H1 (cell line): ENCODE data around the gene ACVR1. TPM values are rescaled to one million over a fixed set of nuclear protein-coding genes. Genes with fewer than 3 reads are reported as not detected.

Source experiments
- CTCF ChIA-PET: fragments of 300-600 bp; sonication (Branson Sonifier 250); formaldehyde crosslinking; loops from one replicate; lab custom pipeline; 2021; ENCODE audit not compliant: partially characterized antibody; lab: Charles Lee
- POLR2A ChIA-PET: fragments of 300-600 bp; sonication (Branson Sonifier 250); formaldehyde crosslinking; loops from one replicate; lab custom pipeline; 2021; ENCODE audit warnings: inconsistent platforms; ENCODE audit not compliant: partially characterized antibody; lab: Charles Lee
- DNase-seq, 2 experiments: peaks; one replicate each; pipeline versions ENCODE4 v3.0.0 to v3.0.0-alpha.2; 2010 to 2022; ENCODE audit warnings: low spot score in 2 of 2, low read depth in 1 of 2, mixed read lengths in 1 of 2
- FAIRE-seq: peaks from 2 replicates; lab custom pipeline; 2011; peaks lifted over from hg19 to GRCh38; lab: Jason Lieb, UNC
- H2AFZ ChIP-seq: 2 replicates; pipeline ENCODE4 v1.8.1; 2012; ENCODE audit warnings: low read length, inconsistent platforms
- H2AK5ac ChIP-seq: 2 replicates; pipeline ENCODE4 v1.6.1; 2013; ENCODE audit warnings: low read depth, low read length
- H2BK120ac ChIP-seq: replicated peaks from 2 replicates; pipeline ENCODE3; 2013; ENCODE audit warnings: low read depth, low read length, inconsistent platforms
- H2BK12ac ChIP-seq: 2 replicates; pipeline ENCODE4 v1.6.1; 2013; ENCODE audit warnings: low read depth, low read length
- H2BK15ac ChIP-seq: 2 replicates; pipeline ENCODE4 v1.6.1; 2013; ENCODE audit warnings: low read length
- H2BK20ac ChIP-seq: 2 replicates; pipeline ENCODE4 v1.6.1; 2013; ENCODE audit warnings: low read length
- H2BK5ac ChIP-seq: 2 replicates; pipeline ENCODE4 v1.6.1; 2013; ENCODE audit warnings: low read depth, low read length
- H3K14ac ChIP-seq: 2 replicates; pipeline ENCODE4 v1.6.1; 2013; ENCODE audit warnings: inconsistent platforms; ENCODE audit not compliant: insufficient read length
- H3K18ac ChIP-seq: 2 replicates; pipeline ENCODE4 v1.6.1; 2013; ENCODE audit warnings: low read length; ENCODE audit errors: extremely low read depth
- H3K23ac ChIP-seq: 2 replicates; pipeline ENCODE4 v1.6.1; 2013; ENCODE audit warnings: inconsistent platforms; ENCODE audit not compliant: insufficient read length
- H3K23me2 ChIP-seq: 2 replicates; pipeline ENCODE4 v1.6.1; 2013; ENCODE audit warnings: low read depth, low read length
- H3K27ac ChIP-seq: 2 replicates; pipeline ENCODE4 v1.6.1; 2011; ENCODE audit warnings: low read depth, low read length, inconsistent platforms
- H3K27me3 ChIP-seq, 4 experiments: replicated peaks in 1 of 4; 1 replicate in 1 of 4; 2 replicates in 3 of 4; pipeline versions ENCODE4 v1.6.1 to v1.8.1; 2011 to 2013; ENCODE audit warnings: low read length in 3 of 4, mild to moderate bottlenecking in 3 of 4, inconsistent platforms in 2 of 4, mixed read lengths in 2 of 4, moderate library complexity in 1 of 4; ENCODE audit not compliant: control insufficient read depth in 3 of 4, insufficient read depth in 3 of 4; ENCODE audit errors: extremely low read depth in 1 of 4
- H3K36me3 ChIP-seq, 4 experiments: 2 replicates each; pipeline versions ENCODE4 v1.6.1 to v1.8.1; 2011 to 2013; ENCODE audit warnings: mild to moderate bottlenecking in 4 of 4, low read length in 3 of 4, moderate library complexity in 2 of 4, control low read depth in 1 of 4, inconsistent platforms in 1 of 4; ENCODE audit not compliant: insufficient read depth in 4 of 4, control insufficient read depth in 2 of 4
- H3K4ac ChIP-seq: replicated peaks from 2 replicates; pipeline ENCODE3; 2013; ENCODE audit warnings: low read length, low read depth, mixed read lengths, inconsistent platforms; ENCODE audit not compliant: insufficient read length
- H3K4me1 ChIP-seq, 4 experiments: replicated peaks in 1 of 4; 1 replicate in 1 of 4; 2 replicates in 3 of 4; pipeline versions ENCODE4 v1.6.1 to v1.8.1; 2011 to 2013; ENCODE audit warnings: low read length in 3 of 4, inconsistent platforms in 2 of 4, mixed read lengths in 1 of 4; ENCODE audit not compliant: insufficient read depth in 4 of 4, control insufficient read depth in 3 of 4
- H3K4me2 ChIP-seq, 2 experiments: 2 replicates each; pipeline versions ENCODE4 v1.6.1 to v1.8.1; 2011 to 2013; ENCODE audit warnings: low read depth in 2 of 2, low read length in 2 of 2, control low read depth in 1 of 2, inconsistent platforms in 1 of 2, mild to moderate bottlenecking in 1 of 2; ENCODE audit not compliant: insufficient read depth in 1 of 2
- H3K4me3 ChIP-seq, 4 experiments: fragments of 200-600, 300-600 bp in 1 of 4; sonication (generic), shearing (Covaris generic), sonication (Bioruptor Twin) in 1 of 4; 2 replicates each; pipeline versions ENCODE4 v1.5.1 to v1.8.1; 2011 to 2016; ENCODE audit warnings: low read length in 4 of 4, low read depth in 3 of 4, control low read depth in 2 of 4, inconsistent platforms in 2 of 4, mild to moderate bottlenecking in 2 of 4, mixed read lengths in 1 of 4, moderate library complexity in 1 of 4; ENCODE audit not compliant: insufficient read depth in 2 of 4; ENCODE audit errors: extremely low read depth in 1 of 4
- H3K56ac ChIP-seq: replicated peaks from 2 replicates; pipeline ENCODE3; 2013; ENCODE audit warnings: low read depth, mild to moderate bottlenecking, mixed read lengths, low read length, inconsistent platforms; ENCODE audit not compliant: insufficient read length
- H3K79me1 ChIP-seq: 2 replicates; pipeline ENCODE4 v1.6.1; 2013; ENCODE audit warnings: low read depth, low read length, control low read depth
- H3K79me2 ChIP-seq, 2 experiments: 2 replicates each; pipeline versions ENCODE4 v1.6.1 to v1.8.1; 2012 to 2013; ENCODE audit warnings: low read length in 2 of 2, mild to moderate bottlenecking in 2 of 2, inconsistent platforms in 1 of 2; ENCODE audit not compliant: insufficient read depth in 2 of 2, control insufficient read depth in 1 of 2
- H3K9ac ChIP-seq, 4 experiments: replicated peaks in 1 of 4; 1 replicate in 1 of 4; 2 replicates in 3 of 4; pipeline versions ENCODE4 v1.6.1 to v1.8.1; 2011 to 2013; ENCODE audit warnings: low read depth in 3 of 4, low read length in 3 of 4, control low read depth in 2 of 4, mild to moderate bottlenecking in 2 of 4, moderate library complexity in 2 of 4, inconsistent platforms in 1 of 4; ENCODE audit errors: extremely low read depth in 1 of 4
- H3K9me3 ChIP-seq, 2 experiments: 2 replicates each; pipeline versions ENCODE4 v1.6.1 to v1.8.1; 2012 to 2013; ENCODE audit warnings: mild to moderate bottlenecking in 2 of 2, moderate library complexity in 2 of 2, control low read depth in 1 of 2, inconsistent platforms in 1 of 2, low read depth in 1 of 2, low read length in 1 of 2, mixed read lengths in 1 of 2; ENCODE audit not compliant: insufficient read depth in 2 of 2
- H4K20me1 ChIP-seq, 2 experiments: replicated peaks in 1 of 2; 2 replicates each; pipeline versions ENCODE3 to v1.8.1; 2011 to 2013; ENCODE audit warnings: inconsistent platforms in 2 of 2, low read length in 2 of 2, mild to moderate bottlenecking in 1 of 2; ENCODE audit not compliant: insufficient read depth in 2 of 2, control insufficient read depth in 1 of 2
- H4K5ac ChIP-seq: 2 replicates; pipeline ENCODE4 v1.6.1; 2013; ENCODE audit warnings: low read length, low read depth, mixed read lengths, inconsistent platforms; ENCODE audit not compliant: insufficient read length
- H4K8ac ChIP-seq: 2 replicates; pipeline ENCODE4 v1.8.0; 2013; ENCODE audit warnings: mild to moderate bottlenecking, moderate library complexity, low read length, inconsistent platforms; ENCODE audit not compliant: insufficient read depth; ENCODE audit errors: extremely low read depth
- H4K91ac ChIP-seq: replicated peaks from 2 replicates; pipeline ENCODE3; 2013; ENCODE audit warnings: low read length, mixed read lengths, inconsistent platforms; ENCODE audit not compliant: insufficient read length
- CEBPB ChIP-seq: IDR thresholded peaks from 2 replicates; pipeline ENCODE4 v1.6.1; 2012; ENCODE audit warnings: low read depth, low read length
- CHD2 ChIP-seq: IDR thresholded peaks from 2 replicates; pipeline ENCODE4 v1.6.1; 2012; ENCODE audit warnings: low read length, improper control_type of control experiment
- EZH2 ChIP-seq: fragments of 200-600 bp; sonication (generic); IDR thresholded peaks from 2 replicates; pipeline ENCODE4 v1.7.1; 2012; ENCODE audit warnings: low read depth, mild to moderate bottlenecking, moderate library complexity, low read length, inconsistent platforms; ENCODE audit not compliant: severe bottlenecking
- HDAC6 ChIP-seq: IDR thresholded peaks from one replicate; pipeline ENCODE4 v1.7.1; 2012; ENCODE audit warnings: low read depth, mild to moderate bottlenecking, inconsistent platforms, low read length, moderate library complexity
- KDM4A ChIP-seq: IDR thresholded peaks from one replicate; pipeline ENCODE4 v1.7.1; 2012; ENCODE audit warnings: low read depth, mild to moderate bottlenecking, moderate library complexity, low read length, inconsistent platforms; ENCODE audit not compliant: severe bottlenecking
- NRF1 ChIP-seq: IDR thresholded peaks from 2 replicates; pipeline ENCODE4 v1.6.1; 2011; ENCODE audit warnings: mild to moderate bottlenecking, low read depth, low read length, improper control_type of control experiment
- TCF12 ChIP-seq: IDR thresholded peaks from 2 replicates; pipeline ENCODE4 v1.6.1; 2011; ENCODE audit warnings: low read depth, mild to moderate bottlenecking, low read length
- WGBS, 2 experiments: shearing (Covaris generic) in 1 of 2; methylation state at CpG; one replicate each; pipeline versions ENCODE4 v1.1.6 to v1.1.7; 2013 to 2015; ENCODE audit warnings: low lambda C conversion rate in 2 of 2, mixed read lengths in 2 of 2, inconsistent platforms in 1 of 2, low coverage in 1 of 2, missing lambda C conversion rate in 1 of 2; ENCODE audit not compliant: insufficient replicate concordance in 2 of 2, insufficient coverage in 1 of 2, insufficient read length in 1 of 2; ENCODE audit errors: extremely low coverage in 1 of 2, missing lambda C conversion rate in 1 of 2; 5-methylcytosine and 5-hydroxymethylcytosine counted together
- polyA plus RNA-seq, 7 experiments: library from polyadenylated mRNA; depleted of rRNA in 3 of 7; stranded (reverse) in 5 of 7; unstranded in 2 of 7; fragments of >200 nt in 5 of 7; fragments of 200-250 nt in 2 of 7; gene quantifications; 1 replicate in 5 of 7; 2 replicates in 1 of 7; 4 replicates in 1 of 7; pipeline versions ENCODE4 v1.2.1 to v1.2.3, GENCODE V29; 2011 to 2013; ENCODE audit warnings: missing spikeins in 2 of 7, mixed read lengths in 2 of 7
- total RNA-seq: library from RNA; stranded (reverse); fragmentation: NEBNext Ultra II Directional; extraction: Animal tissue kit (Norgen Biotek cat#: 25700); gene quantifications from 2 replicates; pipeline ENCODE4 v1.2.1, GENCODE V29; 2021
- TF ChIP-seq, protein P1 (sequence below): IDR thresholded peaks from 2 replicates; pipeline ENCODE4 v1.6.1; 2011; ENCODE audit warnings: low read length, improper control_type of control experiment

The ACVR1 gene
- total and polyA plus RNA-seq, 2 of the 8 experiments (the other 6 are each of a cell fraction or from before 2014, with no cell fraction given): 8.5 to 17.7 TPM

DNA sequence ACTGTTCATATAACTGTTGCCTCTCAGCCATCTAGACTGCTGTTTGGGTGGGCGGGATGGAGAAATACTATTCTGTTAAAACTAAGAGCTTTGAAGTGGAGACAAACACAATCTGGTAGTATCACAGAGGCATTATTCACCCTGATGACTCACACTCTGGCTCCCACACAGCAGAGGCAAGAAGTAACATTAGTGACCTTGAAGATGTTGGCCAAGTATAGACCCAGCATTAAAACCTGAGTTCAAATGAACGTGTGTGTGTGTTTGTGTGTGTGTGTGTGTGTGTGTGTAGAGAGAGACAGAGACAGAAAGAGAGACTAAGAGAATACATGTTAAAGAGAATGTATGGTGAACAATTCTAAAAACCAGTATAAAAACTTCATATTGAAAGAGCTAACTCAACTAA lies 22.5 kb upstream of the ACVR1 start:
- no peak overlapping the region for H3K56ac ChIP-seq
- POLR2A ChIA-PET: no interaction called here
- no peak for FAIRE-seq
- no peaks in the 10 kb centered on the region for H3K9me3 ChIP-seq
- CTCF ChIA-PET: interaction anchor here (0.6 to 1.4 kb wide), 7 partner anchors 22 to 120 kb away, joined by 3 to 4 read pairs (median 3); partner anchors contain the start of gene ACVR1
- H3K14ac ChIP-seq: no peak overlapping the region
- no peak overlapping the region for H3K23ac ChIP-seq
- no peak overlapping the region for H2AFZ ChIP-seq
- TF ChIP-seq TCF12 (no peak), KDM4A (no peak), CHD2 (no peak), CEBPB (no peak), HDAC6 (no peak), NRF1 (no peak), EZH2 (no peak)
- TF ChIP-seq, protein P1, sequence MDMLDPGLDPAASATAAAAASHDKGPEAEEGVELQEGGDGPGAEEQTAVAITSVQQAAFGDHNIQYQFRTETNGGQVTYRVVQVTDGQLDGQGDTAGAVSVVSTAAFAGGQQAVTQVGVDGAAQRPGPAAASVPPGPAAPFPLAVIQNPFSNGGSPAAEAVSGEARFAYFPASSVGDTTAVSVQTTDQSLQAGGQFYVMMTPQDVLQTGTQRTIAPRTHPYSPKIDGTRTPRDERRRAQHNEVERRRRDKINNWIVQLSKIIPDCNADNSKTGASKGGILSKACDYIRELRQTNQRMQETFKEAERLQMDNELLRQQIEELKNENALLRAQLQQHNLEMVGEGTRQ: no peak
- TF ChIP-seq, all 59 proteins: peak for 0
- no peaks in the 10 kb centered on the region for H4K20me1 ChIP-seq
- H3K27ac ChIP-seq: no peak overlapping the region
- H3K4me2 ChIP-seq: no peak overlapping the region
- 90% methylated on average over 2 of the region's 2 CpGs; no CpG with 5 or more reads in 1 of the 2 experiments for WGBS, 2 experiments
- no peak overlapping the region for H4K8ac ChIP-seq
- no peak overlapping the region for H2BK12ac ChIP-seq
- H2BK5ac ChIP-seq: no peak overlapping the region
- H2BK15ac ChIP-seq: no peak overlapping the region
- H3K18ac ChIP-seq: no peak overlapping the region
- H3K79me2 ChIP-seq: no peaks in the 10 kb centered on the region
- H4K5ac ChIP-seq: no peak overlapping the region
- peaks cover 0 to 5% (median 2%) of the 10 kb centered on the region in 4 experiments; a peak in 4 of 7 replicates for H3K4me1 ChIP-seq
- no peak overlapping the region for H3K9ac ChIP-seq
- no peak overlapping the region for H4K91ac ChIP-seq
- no peaks in the 10 kb centered on the region for H3K79me1 ChIP-seq
- peaks cover 0 to 1% (median 0%) of the 10 kb centered on the region in 4 experiments; a peak in 1 of 7 replicates for H3K27me3 ChIP-seq
- H3K4me3 ChIP-seq: no peak overlapping the region
- no peak for DNase-seq
- H3K23me2 ChIP-seq: no peaks in the 10 kb centered on the region; the same call in 1 of the 2 replicates
- H2AK5ac ChIP-seq: no peak overlapping the region
- H3K4ac ChIP-seq: no peak overlapping the region
- H2BK20ac ChIP-seq: no peak overlapping the region
- H2BK120ac ChIP-seq: no peak overlapping the region
- no peaks in the 10 kb centered on the region for H3K36me3 ChIP-seq
